Activated naive CD8-positive, alpha-beta T cell treated with anti-CD3 and anti-CD28 coated beads for 36 hours (primary cell): ENCODE data around the gene TPM1. TPM values are rescaled to one million over a fixed set of nuclear protein-coding genes. Genes with fewer than 3 reads are reported as not detected.

ENCODE experiments used
- DNase-seq: peaks from one replicate; pipeline ENCODE4 v3.0.0; 2021
- H3K27ac Mint-ChIP-seq: one replicate; pipeline ENCODE4 v1.8.0; 2022; ENCODE audit warnings: mild to moderate bottlenecking, moderate library complexity, mixed read lengths
- H3K27me3 Mint-ChIP-seq: one replicate; pipeline ENCODE4 v1.8.0; 2022; ENCODE audit warnings: mild to moderate bottlenecking, mixed read lengths
- H3K36me3 Mint-ChIP-seq: one replicate; pipeline ENCODE4 v1.8.0; 2021; ENCODE audit warnings: mild to moderate bottlenecking, mixed read lengths
- H3K4me1 Mint-ChIP-seq: one replicate; pipeline ENCODE4 v1.8.0; 2021; ENCODE audit warnings: mixed read lengths
- H3K4me3 Mint-ChIP-seq: one replicate; pipeline ENCODE4 v1.8.0; 2022; ENCODE audit warnings: mild to moderate bottlenecking, moderate library complexity, mixed read lengths
- H3K9me3 Mint-ChIP-seq: one replicate; pipeline ENCODE4 v1.8.0; 2022; ENCODE audit warnings: mixed read lengths
- total RNA-seq, 2 experiments: library from RNA; stranded (reverse); gene quantifications; one replicate each; pipeline ENCODE4 v1.2.3, GENCODE V29; 2021

TPM1 gene
- total RNA-seq, 2 experiments from 2014 or later, result 5.1 to 5.4 TPM

DNA sequence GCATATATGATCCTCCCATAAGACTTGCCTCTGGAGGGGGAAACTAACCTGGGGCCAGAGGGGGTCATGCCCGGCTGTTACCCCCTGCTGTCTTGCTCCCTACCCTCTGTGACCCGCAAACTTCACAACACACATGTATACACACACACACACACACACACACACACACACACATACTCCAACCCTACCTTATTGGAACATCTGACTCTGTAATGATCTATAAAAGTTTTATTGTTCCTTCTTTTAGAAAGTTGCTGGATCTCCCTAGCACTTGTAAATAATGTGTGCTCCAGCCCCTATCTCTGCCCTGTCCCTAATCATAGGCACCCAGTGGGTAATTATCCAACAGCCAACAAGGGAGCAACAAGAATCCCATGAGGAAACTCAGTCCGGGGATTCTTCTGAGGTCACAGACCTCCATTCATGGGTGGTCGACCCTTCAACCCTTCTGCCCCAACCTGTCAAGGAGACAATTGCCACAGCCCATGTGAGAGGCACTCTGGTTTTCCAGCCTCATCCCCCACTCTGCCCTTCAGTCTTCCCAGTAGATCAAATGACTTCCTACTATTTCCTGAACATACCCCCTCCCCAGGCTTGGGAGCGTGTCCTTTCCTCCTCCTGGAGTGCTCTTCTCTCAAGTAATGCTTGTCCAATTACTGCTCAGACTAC, 14.0 kb upstream of the TPM1 start:
- Mint-ChIP-seq H3K4me1 (no peaks in the 10 kb centered on the region), H3K4me3 (no peak overlapping the region), H3K36me3 (no peaks in the 10 kb centered on the region), H3K27me3 (peaks cover 16% of the 10 kb centered on the region), H3K27ac (no peak overlapping the region), H3K9me3 (no peaks in the 10 kb centered on the region)
- DNase-seq, result no peak

DNA sequence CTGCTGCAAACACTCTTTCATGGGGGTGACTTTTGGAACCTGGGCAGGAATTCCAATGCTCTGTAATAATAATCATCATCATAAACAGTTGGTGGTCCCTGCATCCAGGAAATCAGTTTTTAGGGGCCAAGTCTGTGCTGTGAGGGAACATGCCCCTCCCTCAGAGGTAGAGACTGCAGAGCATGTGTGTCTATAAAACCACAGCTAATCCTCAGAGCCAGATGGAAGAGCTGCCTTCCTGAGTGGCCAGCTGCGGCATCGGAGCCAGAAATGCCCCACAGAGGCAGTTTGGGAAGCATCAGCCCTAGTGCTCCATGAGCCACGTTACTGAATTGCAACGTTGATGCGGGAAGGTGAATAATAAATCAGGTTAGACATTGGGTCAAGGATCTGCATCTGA, 12.9 kb upstream of the TPM1 start:
- H3K36me3 Mint-ChIP-seq, result no peaks in the 10 kb centered on the region
- no peak for DNase-seq
- no peak overlapping the region for H3K27ac Mint-ChIP-seq
- H3K4me1 Mint-ChIP-seq, result no peaks in the 10 kb centered on the region
- H3K4me3 Mint-ChIP-seq, result no peak overlapping the region
- H3K9me3 Mint-ChIP-seq, result no peaks in the 10 kb centered on the region
- H3K27me3 Mint-ChIP-seq, result peaks cover 16% of the 10 kb centered on the region

DNA sequence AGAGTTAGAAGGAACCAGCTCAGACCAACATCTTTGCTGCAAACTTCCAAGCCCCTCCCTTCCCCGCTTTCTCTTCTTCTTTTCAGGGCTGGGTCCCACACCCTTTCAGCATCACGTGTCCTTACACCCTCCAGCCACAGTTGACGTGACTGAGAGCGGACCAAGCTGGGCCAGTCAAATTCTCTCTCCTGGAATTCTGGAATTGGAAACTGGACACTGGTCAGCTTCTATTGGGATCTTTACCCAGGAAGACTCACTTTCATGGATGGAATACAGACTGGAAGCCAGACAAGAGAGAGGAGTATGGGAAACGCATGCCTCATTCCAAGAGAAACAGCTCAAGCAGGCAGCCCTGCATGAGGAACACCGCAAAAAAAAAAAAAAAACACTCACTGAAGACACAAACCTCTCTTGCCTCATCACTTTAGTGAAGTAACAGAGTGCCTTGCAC, 12.4 kb upstream of the TPM1 start:
- Mint-ChIP-seq H3K4me3 (no peak overlapping the region), H3K36me3 (no peaks in the 10 kb centered on the region)

DNA sequence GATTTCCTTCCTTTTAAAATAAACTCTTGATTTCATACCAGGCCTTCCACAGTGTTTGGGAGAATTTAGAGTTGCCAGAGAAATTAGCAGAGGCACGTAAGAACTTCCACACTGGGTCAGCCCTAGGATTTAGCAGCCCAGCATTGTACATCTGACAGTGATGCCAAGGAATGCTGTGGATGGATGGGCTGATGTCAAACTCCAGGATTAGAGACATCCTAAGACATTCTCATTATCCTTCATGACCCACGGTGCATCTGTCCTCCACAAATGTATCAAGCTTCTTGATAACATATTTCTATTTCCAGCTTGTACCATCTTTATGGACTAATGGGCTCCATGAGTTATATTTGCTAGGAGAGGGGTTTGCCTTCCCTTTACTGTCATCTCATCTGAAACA, 8.0 kb upstream of the TPM1 start:
- H3K4me3 Mint-ChIP-seq, result no peak overlapping the region
- H3K27me3 Mint-ChIP-seq, result peaks cover 9% of the 10 kb centered on the region

More for the DNA sequence above, 12.4 kb upstream of the TPM1 start:
- no peaks in the 10 kb centered on the region for H3K9me3 Mint-ChIP-seq
- H3K27me3 Mint-ChIP-seq, result peaks cover 16% of the 10 kb centered on the region
- no peaks in the 10 kb centered on the region for H3K4me1 Mint-ChIP-seq
- no peak overlapping the region for H3K27ac Mint-ChIP-seq
- no peak for DNase-seq

DNA sequence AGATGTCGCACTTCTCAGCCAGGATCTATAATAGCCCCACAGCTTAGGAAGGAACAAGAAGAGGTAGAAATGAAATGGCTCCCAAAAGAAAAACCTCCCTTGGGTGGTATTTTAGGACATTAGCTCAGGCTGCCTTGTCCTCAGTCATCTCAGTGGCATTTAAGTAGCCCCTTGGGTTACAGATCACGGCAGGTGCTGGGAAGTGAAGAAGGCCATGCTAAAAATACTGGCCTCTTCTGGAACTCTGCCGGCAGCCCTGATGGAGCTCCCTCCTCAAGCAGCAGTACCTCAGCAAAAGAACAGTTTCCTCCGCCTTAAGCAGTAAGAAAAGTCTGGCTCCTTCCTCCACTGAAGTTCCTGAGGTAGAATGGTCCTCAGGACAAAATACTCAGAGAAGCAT, 7.3 kb upstream of the TPM1 start:
- no peak overlapping the region for H3K27ac Mint-ChIP-seq
- H3K4me1 Mint-ChIP-seq, result no peaks in the 10 kb centered on the region
- no peaks in the 10 kb centered on the region for H3K36me3 Mint-ChIP-seq
- no peaks in the 10 kb centered on the region for H3K9me3 Mint-ChIP-seq
- H3K4me3 Mint-ChIP-seq, result no peak overlapping the region
- no peak for DNase-seq
- H3K27me3 Mint-ChIP-seq, result peaks cover 3% of the 10 kb centered on the region

More for the DNA sequence above, 8.0 kb upstream of the TPM1 start:
- Mint-ChIP-seq H3K36me3 (no peaks in the 10 kb centered on the region), H3K9me3 (no peaks in the 10 kb centered on the region), H3K27ac (no peak overlapping the region), H3K4me1 (no peaks in the 10 kb centered on the region)
- no peak for DNase-seq

DNA sequence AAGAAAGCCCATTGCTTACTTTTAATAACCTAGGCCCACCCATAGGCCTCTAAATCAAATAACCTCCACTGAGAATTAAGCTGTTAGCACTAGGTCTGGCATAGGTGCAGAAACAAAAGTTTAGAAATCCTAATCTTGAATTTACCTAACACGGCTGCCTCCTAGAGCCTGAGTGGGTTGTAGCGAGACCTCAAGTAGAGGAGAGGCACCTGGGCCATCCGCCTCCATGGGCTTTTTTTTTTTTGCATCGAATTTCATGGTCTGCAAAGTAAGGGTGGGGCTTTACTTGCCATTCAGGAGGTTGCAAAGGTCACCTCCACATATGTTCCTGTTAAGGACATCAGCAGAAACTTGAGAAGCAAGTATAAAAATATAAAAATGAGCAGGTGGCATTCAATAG, 6.6 kb upstream of the TPM1 start:
- Mint-ChIP-seq H3K4me3 (no peak overlapping the region), H3K27ac (no peak overlapping the region), H3K36me3 (no peaks in the 10 kb centered on the region), H3K27me3 (peaks cover 5% of the 10 kb centered on the region), H3K9me3 (no peaks in the 10 kb centered on the region), H3K4me1 (no peaks in the 10 kb centered on the region)
- DNase-seq, result no peak

DNA sequence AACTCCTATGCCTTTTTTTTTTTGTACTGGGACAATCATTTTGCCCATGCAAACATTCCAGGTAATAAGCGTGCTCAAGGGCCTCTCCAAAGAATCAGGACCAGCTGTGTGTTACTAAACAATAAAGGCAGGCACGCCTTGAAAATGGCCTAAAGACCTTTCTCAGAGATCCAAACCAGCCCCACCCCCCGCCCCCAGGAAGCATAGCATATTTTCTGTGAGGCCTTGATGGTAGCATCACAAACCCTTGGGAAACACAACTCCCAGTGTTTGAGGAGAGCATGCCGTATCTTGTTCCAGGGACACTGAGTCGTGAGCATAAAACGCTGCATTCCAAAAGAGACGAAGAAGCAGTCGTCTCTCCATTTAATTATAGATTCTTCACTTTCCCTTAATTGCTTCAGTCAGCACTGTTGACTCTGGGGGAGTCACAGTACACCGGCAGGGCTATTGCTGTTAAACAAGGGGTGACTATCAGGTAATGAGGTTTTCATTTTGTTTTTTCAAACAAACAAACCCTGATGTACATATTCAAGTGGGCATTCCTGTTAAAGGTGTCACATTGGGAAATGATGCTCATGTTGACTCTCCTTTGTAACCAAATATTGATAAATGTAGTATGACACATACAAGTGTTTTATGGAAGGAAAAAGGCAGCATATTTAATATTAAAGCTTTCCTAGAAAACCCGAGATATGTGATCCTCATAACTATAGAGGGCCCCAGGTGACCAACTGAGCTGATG, 4.4 kb upstream of the TPM1 start:
- DNase-seq, result no peak
- H3K9me3 Mint-ChIP-seq, result no peaks in the 10 kb centered on the region
- H3K4me3 Mint-ChIP-seq, result no peak overlapping the region
- peaks cover 5% of the 10 kb centered on the region for H3K4me1 Mint-ChIP-seq
- H3K36me3 Mint-ChIP-seq, result no peaks in the 10 kb centered on the region
- no peak overlapping the region for H3K27ac Mint-ChIP-seq
- peaks cover 25% of the 10 kb centered on the region for H3K27me3 Mint-ChIP-seq

DNA sequence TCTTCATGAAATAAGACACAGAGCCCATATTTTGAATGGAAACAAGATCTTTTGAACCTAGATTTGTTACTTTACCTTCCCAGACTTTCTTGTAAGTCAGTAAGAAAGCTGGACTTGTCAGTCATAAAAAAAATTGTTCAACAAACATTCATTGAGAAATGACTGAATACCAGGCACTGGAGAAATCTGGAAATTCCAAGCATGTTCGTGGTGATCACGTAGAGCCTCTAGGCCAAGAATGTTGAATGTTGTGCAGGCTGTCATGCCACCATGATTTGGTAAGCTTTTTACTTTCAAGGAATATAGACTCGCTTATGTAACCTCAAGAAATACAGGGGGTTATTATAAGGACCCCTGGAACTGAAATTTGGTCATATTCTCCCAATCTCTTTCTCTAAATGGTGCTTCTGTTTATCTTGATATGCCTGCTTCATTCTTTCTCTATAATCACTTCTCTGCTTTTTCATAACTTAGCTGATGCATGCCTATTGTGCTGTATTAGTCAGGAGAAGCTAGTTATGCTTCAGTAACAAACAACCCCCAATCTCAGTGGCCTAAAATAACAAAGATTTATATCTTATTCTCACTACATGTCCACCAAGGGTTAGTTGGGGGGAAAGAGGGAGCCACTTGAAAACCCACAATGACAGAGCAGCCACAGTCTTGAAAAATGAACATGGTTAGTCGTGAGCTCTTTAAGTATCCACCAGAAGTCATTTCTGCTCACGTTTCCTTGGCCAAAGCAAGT, 3.4 kb upstream of the TPM1 start:
- H3K27ac Mint-ChIP-seq, result no peak overlapping the region
- no peaks in the 10 kb centered on the region for H3K36me3 Mint-ChIP-seq
- H3K4me1 Mint-ChIP-seq, result peaks cover 8% of the 10 kb centered on the region
- H3K4me3 Mint-ChIP-seq, result no peak overlapping the region
- no peak for DNase-seq
- H3K9me3 Mint-ChIP-seq, result no peaks in the 10 kb centered on the region
- H3K27me3 Mint-ChIP-seq, result peaks cover 34% of the 10 kb centered on the region

DNA sequence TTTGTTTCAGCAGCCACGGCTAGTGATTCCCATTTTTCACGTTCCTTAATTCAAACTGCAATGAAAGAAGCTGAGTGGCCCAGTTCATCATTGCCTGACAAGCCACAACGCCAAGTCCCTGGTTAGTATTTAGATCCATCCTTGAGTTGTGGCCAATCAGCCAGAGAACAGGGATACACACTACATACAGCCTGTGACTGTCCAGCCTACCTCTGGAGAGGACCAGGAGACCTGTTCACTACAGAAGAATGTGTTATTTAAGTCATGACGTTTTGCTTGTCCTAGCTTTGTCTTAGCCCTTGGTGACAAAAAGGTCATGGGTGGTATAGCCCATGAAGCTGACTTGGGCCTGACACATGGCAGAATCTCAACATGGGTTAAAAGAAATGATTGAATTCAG, 2.7 kb upstream of the TPM1 start:
- peaks cover 41% of the 10 kb centered on the region for H3K27me3 Mint-ChIP-seq
- DNase-seq, result no peak
- no peaks in the 10 kb centered on the region for H3K9me3 Mint-ChIP-seq
- no peak overlapping the region for H3K27ac Mint-ChIP-seq
- no peaks in the 10 kb centered on the region for H3K36me3 Mint-ChIP-seq
- no peak overlapping the region for H3K4me3 Mint-ChIP-seq
- peaks cover 8% of the 10 kb centered on the region for H3K4me1 Mint-ChIP-seq

DNA sequence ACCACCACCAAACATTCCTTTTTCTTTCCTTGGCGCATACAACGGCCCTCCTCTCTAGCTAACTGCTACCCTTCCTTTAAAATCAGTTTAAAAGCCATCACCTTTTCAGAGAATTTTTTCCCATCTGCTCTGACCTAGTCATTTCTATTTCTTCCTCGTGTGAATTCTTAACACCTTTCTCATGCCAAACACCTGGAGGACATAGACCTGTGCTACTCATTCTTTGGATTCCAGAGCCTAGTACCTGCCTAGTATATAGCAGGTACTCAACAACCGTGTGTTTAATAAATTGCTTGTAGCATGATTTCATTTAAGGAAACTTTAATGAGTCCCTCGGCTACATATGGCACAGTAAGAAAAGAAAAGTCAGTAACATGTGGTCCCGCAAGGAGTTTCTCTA, 2.0 kb upstream of the TPM1 start:
- Mint-ChIP-seq H3K4me1 (peaks cover 8% of the 10 kb centered on the region), H3K4me3 (no peak overlapping the region), H3K27ac (no peak overlapping the region), H3K27me3 (peaks cover 48% of the 10 kb centered on the region), H3K9me3 (no peaks in the 10 kb centered on the region), H3K36me3 (no peaks in the 10 kb centered on the region)
- no peak for DNase-seq

DNA sequence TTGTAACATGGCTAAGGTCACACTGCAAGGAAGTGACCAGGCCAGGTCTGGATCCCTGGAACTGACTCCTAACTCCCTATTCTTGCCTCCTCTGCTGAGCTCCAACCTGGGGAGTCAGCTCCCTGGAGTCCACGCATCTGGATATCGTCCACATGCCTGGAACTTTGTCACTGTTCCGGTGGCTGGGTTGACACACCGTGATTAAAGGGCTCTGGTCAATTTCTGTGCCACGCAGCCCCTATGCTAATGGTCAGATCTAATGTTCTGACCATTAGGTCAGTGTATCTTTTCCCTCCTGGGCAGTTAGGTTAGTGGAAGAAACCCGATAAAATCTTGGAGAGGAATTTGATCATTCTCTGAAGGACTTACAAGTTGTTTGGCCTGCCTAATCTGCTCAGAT, 1.6 kb upstream of the TPM1 start:
- no peaks in the 10 kb centered on the region for H3K9me3 Mint-ChIP-seq
- no peak overlapping the region for H3K4me3 Mint-ChIP-seq
- H3K27ac Mint-ChIP-seq, result no peak overlapping the region
- DNase-seq, result no peak
- peaks cover 8% of the 10 kb centered on the region for H3K4me1 Mint-ChIP-seq
- peaks cover 53% of the 10 kb centered on the region for H3K27me3 Mint-ChIP-seq
- H3K36me3 Mint-ChIP-seq, result no peaks in the 10 kb centered on the region

DNA sequence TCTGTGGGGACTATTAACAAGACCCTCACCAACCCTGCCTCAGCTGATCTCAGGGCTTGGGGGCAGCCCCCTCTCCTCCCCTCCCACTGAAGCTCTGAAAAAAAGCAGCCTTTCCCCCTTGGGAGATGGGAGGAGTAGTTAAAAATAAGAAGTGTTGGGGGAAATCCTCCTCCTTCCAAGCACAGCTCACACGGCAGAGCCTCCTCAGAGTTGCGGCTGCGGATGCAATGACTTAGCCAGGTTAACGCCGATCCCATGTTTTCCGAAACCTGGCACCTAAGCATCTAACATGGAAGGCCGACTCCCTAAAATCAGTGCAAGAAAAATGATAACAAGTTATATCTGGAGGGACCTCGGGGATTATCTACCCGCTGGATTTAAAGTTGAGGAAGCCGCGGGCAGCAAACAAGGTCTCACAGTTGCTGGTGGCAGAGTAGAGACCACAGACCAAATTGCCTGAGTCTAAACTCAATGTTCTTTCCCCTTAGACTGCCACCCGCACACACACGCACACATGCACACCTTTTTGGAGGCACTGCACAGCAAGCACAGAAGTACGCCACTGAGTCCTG, 1.1 kb upstream of the TPM1 start:
- H3K36me3 Mint-ChIP-seq, result no peaks in the 10 kb centered on the region

DNA sequence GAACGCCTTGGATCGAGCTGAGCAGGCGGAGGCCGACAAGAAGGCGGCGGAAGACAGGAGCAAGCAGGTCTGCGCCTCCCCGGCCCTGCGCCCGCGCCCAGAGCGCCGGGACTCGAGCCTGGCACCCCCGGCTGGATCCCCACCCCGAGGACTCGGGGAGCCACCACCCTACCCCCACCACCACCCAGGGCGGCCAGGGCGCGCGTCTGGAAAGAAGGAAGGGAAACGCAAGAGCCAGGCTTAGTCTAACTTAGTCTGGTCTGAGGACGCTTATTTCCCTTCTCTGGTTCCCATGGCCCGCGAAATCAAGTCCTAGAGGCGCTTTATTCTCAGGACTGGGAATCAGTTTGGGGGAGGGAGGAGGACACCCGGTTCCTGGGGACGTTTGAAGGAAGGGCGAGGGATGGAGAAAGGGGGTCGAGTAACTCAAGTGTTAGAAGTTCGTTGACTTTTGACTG, 359 bp downstream of the TPM1 start:
- H3K36me3 Mint-ChIP-seq, result no peaks in the 10 kb centered on the region
- DNase-seq, result no peak
- peaks cover 68% of the 10 kb centered on the region for H3K27me3 Mint-ChIP-seq
- no peak overlapping the region for H3K27ac Mint-ChIP-seq
- H3K4me1 Mint-ChIP-seq, result peaks cover 12% of the 10 kb centered on the region
- peak overlapping the region; percentile 69 for H3K4me3 Mint-ChIP-seq
- H3K9me3 Mint-ChIP-seq, result no peaks in the 10 kb centered on the region

More for the DNA sequence above, 1.1 kb upstream of the TPM1 start:
- Mint-ChIP-seq H3K27ac (no peak overlapping the region), H3K9me3 (no peaks in the 10 kb centered on the region), H3K27me3 (peaks cover 58% of the 10 kb centered on the region), H3K4me1 (peaks cover 8% of the 10 kb centered on the region), H3K4me3 (no peak overlapping the region)
- no peak for DNase-seq

DNA sequence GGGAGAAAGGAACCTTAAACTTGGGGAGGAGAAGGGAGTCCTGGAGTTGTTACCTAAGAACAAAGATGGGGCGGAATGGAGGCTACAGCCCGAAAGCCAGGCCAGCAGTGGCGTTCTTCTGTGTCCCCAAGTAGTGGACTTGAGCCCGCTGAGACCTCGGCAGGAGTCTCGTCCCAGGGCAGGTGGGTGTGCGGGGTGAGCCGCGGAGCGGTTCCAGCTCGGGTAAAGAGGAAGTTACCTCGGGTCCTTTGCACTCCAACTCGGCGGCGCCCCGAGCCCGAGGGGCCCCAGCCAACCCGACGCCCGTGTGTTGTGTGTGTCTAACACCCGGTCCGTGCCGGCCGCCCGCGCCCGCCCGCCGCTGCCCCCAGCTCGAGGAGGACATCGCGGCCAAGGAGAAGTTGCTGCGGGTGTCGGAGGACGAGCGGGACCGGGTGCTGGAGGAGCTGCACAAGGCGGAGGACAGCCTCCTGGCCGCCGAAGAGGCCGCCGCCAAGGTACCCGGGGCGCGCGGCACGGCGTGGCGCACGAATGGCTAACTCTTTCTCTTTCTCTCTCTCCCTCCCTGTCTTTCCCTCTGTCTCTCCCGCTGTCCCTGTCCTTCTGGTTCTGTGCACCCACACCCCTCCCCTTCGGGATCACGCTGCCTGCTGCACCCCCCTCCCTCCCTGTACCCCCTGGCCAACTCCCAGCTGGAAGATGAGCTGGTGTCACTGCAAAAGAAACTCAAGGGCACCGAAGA, 959 bp downstream of the TPM1 start:
- no peak overlapping the region for H3K27ac Mint-ChIP-seq
- peaks cover 68% of the 10 kb centered on the region for H3K27me3 Mint-ChIP-seq
- no peaks in the 10 kb centered on the region for H3K9me3 Mint-ChIP-seq
- peak overlapping the region; percentile 69 for H3K4me3 Mint-ChIP-seq
- no peaks in the 10 kb centered on the region for H3K36me3 Mint-ChIP-seq
- DNase-seq, result peak; percentile 10
- peaks cover 12% of the 10 kb centered on the region for H3K4me1 Mint-ChIP-seq
